Measurements from ENCODE around the gene RLN3.

DNA sequence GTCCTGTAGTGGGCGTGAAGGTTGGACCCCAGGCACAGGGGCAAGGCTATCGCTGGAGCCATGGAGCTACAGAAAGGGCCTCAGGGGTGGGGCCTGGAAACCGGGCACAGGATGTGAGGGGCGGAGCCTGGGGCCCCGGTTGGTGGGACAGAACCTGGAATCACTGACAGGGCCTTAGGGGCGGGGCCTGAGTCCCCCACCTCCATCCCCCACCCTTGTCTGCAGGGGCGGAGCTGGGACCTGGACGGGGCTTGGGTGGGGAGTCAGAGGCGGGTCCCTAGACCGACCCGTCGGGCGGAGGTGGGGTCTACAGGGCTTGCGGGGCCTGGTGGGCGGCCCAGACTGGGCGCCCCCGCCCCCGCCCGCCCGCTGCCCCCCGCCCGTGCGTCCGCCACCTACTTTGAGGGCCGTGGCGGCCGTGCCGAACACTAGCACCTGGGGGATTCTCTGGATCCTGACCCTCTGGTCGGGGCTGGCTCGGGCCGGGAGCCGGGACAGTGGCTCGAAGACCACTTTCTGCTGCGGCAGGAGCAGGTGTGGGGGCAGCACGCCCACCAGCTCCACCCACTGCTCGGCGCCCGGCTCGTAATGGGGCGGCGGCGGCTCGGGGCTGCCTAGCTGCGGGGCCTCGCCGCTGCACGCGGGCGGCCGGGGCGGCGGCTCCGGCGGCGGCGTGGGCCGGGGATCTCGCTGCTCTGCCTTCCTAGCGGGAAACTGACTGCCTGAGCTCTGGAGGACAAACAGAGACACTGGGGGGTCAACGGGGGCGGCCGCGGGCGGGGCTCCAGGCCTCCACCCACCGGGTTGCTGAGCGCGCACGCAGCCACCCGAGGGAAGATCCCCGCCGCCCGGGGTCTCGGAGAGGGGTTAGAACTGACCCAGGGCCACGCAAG lies 49.4 kb upstream of the RLN3 start:
- TF ChIP-seq, protein P1, sequence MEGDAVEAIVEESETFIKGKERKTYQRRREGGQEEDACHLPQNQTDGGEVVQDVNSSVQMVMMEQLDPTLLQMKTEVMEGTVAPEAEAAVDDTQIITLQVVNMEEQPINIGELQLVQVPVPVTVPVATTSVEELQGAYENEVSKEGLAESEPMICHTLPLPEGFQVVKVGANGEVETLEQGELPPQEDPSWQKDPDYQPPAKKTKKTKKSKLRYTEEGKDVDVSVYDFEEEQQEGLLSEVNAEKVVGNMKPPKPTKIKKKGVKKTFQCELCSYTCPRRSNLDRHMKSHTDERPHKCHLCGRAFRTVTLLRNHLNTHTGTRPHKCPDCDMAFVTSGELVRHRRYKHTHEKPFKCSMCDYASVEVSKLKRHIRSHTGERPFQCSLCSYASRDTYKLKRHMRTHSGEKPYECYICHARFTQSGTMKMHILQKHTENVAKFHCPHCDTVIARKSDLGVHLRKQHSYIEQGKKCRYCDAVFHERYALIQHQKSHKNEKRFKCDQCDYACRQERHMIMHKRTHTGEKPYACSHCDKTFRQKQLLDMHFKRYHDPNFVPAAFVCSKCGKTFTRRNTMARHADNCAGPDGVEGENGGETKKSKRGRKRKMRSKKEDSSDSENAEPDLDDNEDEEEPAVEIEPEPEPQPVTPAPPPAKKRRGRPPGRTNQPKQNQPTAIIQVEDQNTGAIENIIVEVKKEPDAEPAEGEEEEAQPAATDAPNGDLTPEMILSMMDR (IDR thresholded peaks at IDR 0.05): peak in 1 of 6 experiments; percentile 27
- TF ChIP-seq POLR2AphosphoS5 (IDR thresholded peaks at IDR 0.05) (peak in 1 of 2 donors; percentile 38), POLR2A (IDR thresholded peaks at IDR 0.05) (peak in 1 of 4 donors; percentile 44), EP300 (IDR thresholded peaks at IDR 0.05) (no peak)
